GM06990 (cell line): ENCODE measurements around the gene EME2.

Source experiments
- DNase-seq: peaks from one replicate; pipeline ENCODE4 v3.0.0-alpha.2; 2011; ENCODE audit not compliant: insufficient read length; ENCODE audit errors: extremely low read depth
- H3K27me3 ChIP-seq: replicated peaks from 2 replicates; pipeline ENCODE4 v1.6.0; 2011; ENCODE audit warnings: low read length; ENCODE audit not compliant: control insufficient read depth, insufficient read depth
- H3K36me3 ChIP-seq: 2 replicates; pipeline ENCODE4 v1.5.1; 2011; ENCODE audit warnings: low read length; ENCODE audit not compliant: control insufficient read depth, insufficient read depth
- H3K4me3 ChIP-seq: replicated peaks from 2 replicates; pipeline ENCODE4 v1.5.1; 2011; ENCODE audit warnings: low read depth, mild to moderate bottlenecking, control low read depth, low read length
- TF ChIP-seq, protein P1 (sequence below): IDR thresholded peaks from 2 replicates; pipeline ENCODE4 v1.5.1; 2011; ENCODE audit warnings: low read length, control low read depth, mild to moderate bottlenecking, inconsistent platforms; ENCODE audit not compliant: insufficient read depth, poor library complexity, severe bottlenecking

Gene EME2

DNA sequence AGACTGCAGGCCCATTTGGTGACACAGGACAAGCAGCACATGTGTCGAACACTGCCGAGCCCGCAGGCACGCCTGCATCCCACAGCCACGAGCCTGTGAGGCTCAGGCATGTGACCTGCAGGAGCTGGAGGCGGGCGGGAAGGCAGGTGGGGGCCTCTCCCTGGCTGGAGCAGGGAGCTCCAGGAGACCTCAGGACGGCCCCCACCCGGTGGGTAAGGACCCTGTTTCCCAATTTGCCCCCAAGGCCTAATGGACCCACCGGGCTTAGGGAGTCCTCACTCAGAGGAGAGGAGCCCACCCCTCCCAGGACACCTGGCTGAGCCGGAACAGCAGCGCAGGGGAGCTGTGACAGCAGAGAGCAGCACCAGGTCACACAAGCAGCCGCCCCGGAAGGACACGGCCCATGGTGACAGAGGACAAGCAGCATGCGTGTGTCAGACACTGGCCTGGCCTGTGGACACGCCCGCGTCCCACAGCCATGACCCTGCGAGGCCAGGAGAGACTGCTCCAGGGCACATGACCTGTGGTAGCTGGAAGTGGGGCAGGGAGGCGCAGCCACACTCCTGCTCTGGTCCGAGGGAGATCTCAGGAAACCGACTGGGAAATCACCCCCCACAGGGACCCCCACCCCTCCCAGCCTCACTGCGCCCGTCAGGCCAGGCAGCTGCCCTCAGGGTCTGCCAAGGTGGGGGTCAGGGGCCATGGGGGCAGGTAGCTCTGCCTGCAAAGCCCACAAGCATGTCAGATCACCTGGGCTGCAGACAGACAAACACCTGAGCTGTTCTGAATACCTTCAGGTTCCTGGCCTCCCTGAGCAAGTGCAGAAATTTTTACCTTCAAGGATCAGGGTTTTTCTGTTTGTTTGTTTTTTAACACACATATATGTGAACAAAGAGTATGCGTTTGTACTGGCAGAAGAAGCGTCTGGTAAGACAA, 7.4 kb downstream of the EME2 start:
- no peak overlapping the region for H3K4me3 ChIP-seq
- TF ChIP-seq, protein P1, sequence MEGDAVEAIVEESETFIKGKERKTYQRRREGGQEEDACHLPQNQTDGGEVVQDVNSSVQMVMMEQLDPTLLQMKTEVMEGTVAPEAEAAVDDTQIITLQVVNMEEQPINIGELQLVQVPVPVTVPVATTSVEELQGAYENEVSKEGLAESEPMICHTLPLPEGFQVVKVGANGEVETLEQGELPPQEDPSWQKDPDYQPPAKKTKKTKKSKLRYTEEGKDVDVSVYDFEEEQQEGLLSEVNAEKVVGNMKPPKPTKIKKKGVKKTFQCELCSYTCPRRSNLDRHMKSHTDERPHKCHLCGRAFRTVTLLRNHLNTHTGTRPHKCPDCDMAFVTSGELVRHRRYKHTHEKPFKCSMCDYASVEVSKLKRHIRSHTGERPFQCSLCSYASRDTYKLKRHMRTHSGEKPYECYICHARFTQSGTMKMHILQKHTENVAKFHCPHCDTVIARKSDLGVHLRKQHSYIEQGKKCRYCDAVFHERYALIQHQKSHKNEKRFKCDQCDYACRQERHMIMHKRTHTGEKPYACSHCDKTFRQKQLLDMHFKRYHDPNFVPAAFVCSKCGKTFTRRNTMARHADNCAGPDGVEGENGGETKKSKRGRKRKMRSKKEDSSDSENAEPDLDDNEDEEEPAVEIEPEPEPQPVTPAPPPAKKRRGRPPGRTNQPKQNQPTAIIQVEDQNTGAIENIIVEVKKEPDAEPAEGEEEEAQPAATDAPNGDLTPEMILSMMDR, result no peak
- H3K27me3 ChIP-seq, result no peaks in the 10 kb centered on the region
- DNase-seq, result peak; percentile 18
- H3K36me3 ChIP-seq, result peaks cover 15% of the 10 kb centered on the region

DNA sequence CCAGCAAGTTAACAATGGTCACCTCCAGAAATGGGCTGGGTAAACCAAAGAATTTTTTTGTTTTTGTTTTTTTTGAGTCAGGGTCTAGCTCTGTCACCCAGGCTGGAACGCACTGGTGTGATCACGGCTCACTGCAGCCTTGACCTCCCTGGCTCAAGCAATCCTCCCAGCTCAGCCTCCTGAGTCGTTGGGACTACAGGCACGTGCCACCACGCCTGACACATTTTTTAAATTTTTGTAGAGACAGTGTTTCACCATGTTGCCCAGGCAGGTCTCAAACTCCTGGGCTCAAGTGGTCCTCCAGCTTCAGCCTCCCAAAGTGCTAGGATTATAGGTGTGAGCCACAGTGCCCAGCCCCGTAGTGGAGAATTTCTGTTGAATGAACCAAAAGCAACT, 8.1 kb downstream of the EME2 start:
- TF ChIP-seq, protein P1, result no peak
- no peak overlapping the region for H3K4me3 ChIP-seq
- peaks cover 13% of the 10 kb centered on the region for H3K36me3 ChIP-seq
- H3K27me3 ChIP-seq, result no peaks in the 10 kb centered on the region
- DNase-seq, result no peak

DNA sequence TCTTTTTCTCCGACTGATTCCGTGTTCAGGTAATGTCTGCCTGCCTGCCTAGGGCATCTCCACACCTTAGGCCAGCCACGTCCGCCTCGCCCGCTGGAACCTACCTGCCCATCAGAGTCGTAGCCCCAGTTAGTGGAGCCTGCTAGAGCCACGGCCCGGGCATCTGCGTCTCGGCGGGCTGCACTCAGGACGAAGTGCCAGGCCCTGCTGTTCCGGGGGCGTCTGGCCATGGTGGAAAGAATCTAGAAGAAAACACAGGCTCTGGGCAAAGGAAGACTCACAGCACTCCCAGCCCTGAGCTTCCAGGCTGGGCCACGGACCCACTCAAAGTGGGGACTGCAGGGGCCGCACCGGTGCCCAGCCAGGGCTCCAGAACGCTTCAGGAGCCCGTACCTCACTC, 8.6 kb downstream of the EME2 start:
- DNase-seq, result no peak
- H3K4me3 ChIP-seq, result peak overlapping the region; percentile 92
- H3K36me3 ChIP-seq, result peaks cover 13% of the 10 kb centered on the region
- no peaks in the 10 kb centered on the region for H3K27me3 ChIP-seq
- TF ChIP-seq, protein P1, result no peak

DNA sequence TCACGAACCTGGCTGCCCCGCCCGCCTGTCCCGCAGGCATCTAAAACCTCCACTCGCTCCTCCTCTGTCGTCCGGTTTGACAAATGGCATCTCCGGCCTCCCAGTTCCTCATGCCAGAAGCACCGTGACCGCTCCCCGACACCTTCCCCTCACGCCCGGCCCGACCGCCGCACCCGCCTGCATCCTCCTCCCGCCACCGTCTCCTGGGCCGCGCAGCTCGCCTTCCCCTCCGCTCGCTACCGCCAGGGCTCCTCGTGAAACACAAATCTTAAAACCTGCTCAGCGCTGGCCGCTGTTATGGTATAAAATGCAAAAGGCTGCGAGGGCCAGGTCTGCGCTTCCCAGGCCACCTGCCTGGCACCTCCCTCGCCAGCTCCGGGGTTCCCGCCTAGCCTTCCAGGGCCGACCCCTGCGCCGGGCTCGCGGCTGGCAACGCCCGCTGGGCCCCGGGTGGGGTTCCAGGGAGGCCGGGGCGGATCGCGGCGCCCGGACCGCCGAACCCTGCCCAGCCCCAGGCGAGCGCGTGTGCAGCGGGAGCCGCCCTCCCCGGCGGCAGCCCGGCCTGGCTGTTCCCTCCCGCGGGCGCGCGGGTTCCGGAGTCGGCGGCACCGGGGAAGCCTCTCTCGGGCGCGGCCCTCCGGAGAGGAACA, 9.3 kb downstream of the EME2 start:
- Histone ChIP-seq H3K36me3 (peaks cover 9% of the 10 kb centered on the region), H3K27me3 (no peaks in the 10 kb centered on the region), H3K4me3 (peak overlapping the region; percentile 92)
- TF ChIP-seq, protein P1, result no peak
- peak; percentile 45 for DNase-seq

DNA sequence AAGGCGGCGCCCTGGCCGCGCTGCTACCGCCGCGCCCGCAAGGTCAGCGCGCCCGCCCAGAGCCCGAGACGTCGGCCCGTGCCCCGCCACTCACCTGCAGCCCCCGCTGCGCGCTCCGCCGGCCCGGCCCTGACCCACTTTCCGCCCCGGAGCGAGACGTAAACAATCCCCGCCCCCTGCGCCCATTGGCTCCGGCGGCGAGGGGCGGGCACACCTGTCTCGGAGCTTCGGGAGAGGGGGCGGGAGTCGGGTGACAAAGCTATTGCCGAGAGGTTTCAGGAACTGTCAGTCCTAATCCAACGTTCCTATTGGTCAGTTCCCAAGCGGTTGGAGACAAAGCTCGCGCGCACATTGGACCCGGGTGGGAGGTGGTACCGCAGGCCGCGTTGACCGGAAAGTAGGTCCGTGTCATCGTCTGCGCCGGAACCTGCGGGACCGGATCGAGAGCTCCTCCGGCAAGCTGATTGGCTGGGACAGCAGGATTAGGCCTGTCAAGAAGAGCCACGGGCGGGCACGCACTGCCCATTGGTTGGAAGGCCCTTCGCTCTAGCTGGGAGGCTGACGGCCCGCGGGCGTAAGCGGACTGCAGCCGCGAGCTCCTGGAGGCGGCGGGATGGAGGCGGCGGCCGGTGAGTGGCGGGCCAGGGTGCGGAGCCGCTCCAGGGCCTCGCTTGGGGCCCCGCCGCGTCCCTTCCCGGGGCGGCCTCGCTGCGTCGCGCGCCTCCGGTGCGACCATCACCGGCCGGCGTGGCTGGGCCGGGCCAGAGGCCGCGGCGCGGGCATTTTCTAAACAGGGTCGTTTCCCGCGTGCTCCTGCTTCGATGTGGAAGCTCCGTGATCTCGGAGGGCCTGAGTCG, 10.0 kb downstream of the EME2 start, which contains the start of the genes NUBP2 and SPSB3:
TSS of gene NUBP2 (plus strand) at position 553 of the 857 bp plus-strand sequence. CDS start at position 614, 61 bp downstream.
TSS of gene SPSB3 (minus strand) at position 164 of the 857 bp plus-strand sequence. CDS start 1,088 bp downstream, outside the sequence.
- Histone ChIP-seq H3K4me3 (peak within 1 kb of the TSS; percentile 92), H3K27me3 (no peaks in the 10 kb centered on the region), H3K36me3 (peaks cover 10% of the 10 kb centered on the region)
- TF ChIP-seq, protein P1, result no peak
- peak; percentile 99 for DNase-seq
